ENCODE data around the gene PPP2R5B.

The PPP2R5B gene

DNA sequence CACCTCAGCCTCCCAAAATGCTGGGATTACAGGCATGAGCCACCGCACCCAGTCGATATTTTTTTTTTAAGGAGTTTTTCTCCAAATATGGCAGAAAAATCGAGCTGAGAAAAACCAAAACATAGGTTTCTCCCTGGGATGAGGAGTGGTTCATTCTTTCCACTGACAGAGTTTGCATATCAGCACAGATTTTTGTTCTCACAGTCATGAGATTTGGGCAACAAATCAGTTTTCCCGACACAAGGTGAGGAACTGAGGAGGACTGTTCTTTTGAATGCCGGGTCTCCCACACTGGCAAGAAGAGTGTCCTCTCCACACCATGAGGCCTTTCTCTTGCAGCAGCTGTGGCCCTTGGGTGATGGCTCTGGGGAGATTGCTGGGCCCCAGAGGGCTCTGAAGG lies 42.2 kb upstream of the PPP2R5B start:
- no peak for DNase-seq
- H3K9me3 ChIP-seq (ENCODE audit: severe bottlenecking): no peaks in the 10 kb centered on the region
- H3K36me3 ChIP-seq: no peaks in the 10 kb centered on the region
- no peaks in the 10 kb centered on the region for H3K27me3 ChIP-seq (ENCODE audit: insufficient read depth, low read depth, severe bottlenecking)
- no peak for TF ChIP-seq CTCF (IDR thresholded peaks at IDR 0.05; ENCODE audit: low read depth, low read length)
- H3K27ac ChIP-seq: no peak overlapping the region
- no peak overlapping the region for H3K4me3 ChIP-seq (ENCODE audit: low read depth, low read length)

- Histone ChIP-seq H3K36me3 (no peaks in the 10 kb centered on the region), H3K27me3 (ENCODE audit: insufficient read depth, low read depth, severe bottlenecking) (no peaks in the 10 kb centered on the region), H3K9me3 (ENCODE audit: severe bottlenecking) (no peaks in the 10 kb centered on the region), H3K27ac (no peak overlapping the region), H3K4me3 (ENCODE audit: low read depth, low read length) (no peak overlapping the region)
- TF ChIP-seq CTCF (IDR thresholded peaks at IDR 0.05; ENCODE audit: low read depth, low read length): no peak
- no peak for DNase-seq
Measured at GRCh38 chr11:64883575-64883974, 40.9 kb upstream of the PPP2R5B start.

DNA sequence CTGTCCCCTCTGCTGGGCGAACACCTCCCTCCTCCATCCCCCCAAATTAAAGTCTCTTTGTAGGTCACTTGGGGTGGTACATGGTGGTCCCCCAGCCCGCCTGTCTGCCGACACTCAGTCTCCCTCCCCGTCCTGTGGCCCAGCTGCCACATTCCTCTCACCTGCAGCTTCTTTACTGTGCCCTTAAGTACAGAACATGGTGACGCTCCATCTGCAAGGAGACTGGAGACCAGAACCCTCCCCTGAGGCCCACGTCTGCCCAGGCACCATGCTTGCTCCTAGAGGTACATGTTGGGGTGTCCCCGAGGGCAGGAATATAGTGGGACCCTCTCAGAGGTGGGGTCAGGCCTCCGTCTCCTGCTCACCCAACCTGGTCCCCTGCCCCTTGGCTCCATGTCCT lies 40.5 kb upstream of the PPP2R5B start:
- no peaks in the 10 kb centered on the region for H3K36me3 ChIP-seq
- no peak for TF ChIP-seq CTCF (IDR thresholded peaks at IDR 0.05; ENCODE audit: low read depth, low read length)
- DNase-seq: no peak
- no peak overlapping the region for H3K27ac ChIP-seq
- no peaks in the 10 kb centered on the region for H3K9me3 ChIP-seq (ENCODE audit: severe bottlenecking)
- no peak overlapping the region for H3K4me3 ChIP-seq (ENCODE audit: low read depth, low read length)
- no peaks in the 10 kb centered on the region for H3K27me3 ChIP-seq (ENCODE audit: insufficient read depth, low read depth, severe bottlenecking)

DNA sequence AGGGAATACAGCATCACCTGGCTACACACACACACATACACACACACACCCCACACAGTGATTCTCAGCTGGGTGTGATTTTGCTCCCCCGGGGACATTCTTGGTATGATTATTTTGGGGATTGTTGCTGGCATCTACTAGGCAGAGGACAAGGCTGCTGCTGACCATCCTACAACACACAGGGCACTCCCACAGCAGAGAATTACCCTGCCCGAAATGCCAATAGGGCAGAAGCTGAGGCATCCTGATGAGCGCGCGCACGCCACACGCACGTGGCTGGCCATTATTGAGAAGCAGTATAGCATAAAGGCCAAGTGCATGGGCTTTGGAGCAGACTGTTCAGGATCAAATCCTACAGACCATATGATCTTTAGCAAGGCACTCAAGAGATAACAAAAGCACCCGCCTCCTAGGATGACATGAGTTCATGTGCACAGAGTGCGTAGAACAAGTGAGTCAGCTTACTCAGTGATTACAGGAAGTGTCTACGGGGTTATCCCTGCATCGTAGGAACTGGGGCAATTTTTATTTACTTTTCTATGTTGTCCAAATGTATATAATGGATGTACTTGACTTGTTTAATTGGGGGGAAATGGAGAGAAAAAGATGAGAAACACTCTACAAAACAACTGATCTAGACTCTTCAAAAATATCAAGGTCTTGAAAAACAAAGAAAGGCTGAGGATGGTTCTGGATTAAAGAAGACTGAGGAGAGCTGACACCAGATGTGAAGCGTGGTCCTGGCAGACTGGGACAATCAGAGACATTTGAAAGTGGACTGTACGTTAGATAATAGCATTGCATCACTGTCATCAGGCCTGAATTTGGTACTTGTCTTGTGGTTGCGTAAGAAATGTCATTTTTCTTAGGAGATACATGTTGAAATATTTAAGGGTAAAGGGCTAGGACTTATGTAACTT lies 38.9 kb upstream of the PPP2R5B start:
- H3K27ac ChIP-seq: no peak overlapping the region
- no peak for DNase-seq

DNA sequence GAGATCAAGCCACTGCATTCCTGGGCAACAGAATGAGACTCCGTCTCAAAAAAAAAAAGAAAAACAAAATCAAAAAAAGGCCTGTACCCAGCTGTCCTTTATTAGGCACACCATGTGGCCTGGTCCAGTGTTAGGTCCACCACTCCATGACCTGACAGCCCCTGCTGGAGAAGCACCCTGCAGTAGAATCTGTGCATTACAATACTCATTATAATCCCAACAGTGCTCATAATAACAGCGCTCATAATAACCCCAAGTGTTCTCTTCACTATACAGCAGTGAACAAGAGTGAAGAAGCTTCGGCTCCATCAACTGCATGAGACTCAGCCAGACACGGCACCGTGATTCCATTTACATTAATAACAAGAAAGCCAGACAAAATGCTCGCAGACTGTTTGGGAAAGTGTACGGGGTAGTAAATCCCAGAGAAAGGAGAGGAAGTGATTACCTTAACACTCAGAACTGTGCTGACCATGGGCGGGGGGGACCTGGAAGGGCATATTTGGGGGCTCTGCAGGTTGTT lies 37.2 kb upstream of the PPP2R5B start:
- Histone ChIP-seq H3K36me3 (no peaks in the 10 kb centered on the region), H3K9me3 (ENCODE audit: severe bottlenecking) (no peaks in the 10 kb centered on the region), H3K4me3 (ENCODE audit: low read depth, low read length) (no peak overlapping the region), H3K27ac (peak overlapping the region; percentile 57), H3K27me3 (ENCODE audit: insufficient read depth, low read depth, severe bottlenecking) (no peaks in the 10 kb centered on the region)
- DNase-seq: no peak
- no peak for TF ChIP-seq CTCF (IDR thresholded peaks at IDR 0.05; ENCODE audit: low read depth, low read length)

More for the DNA sequence above, 38.9 kb upstream of the PPP2R5B start:
- H3K27me3 ChIP-seq (ENCODE audit: insufficient read depth, low read depth, severe bottlenecking): no peaks in the 10 kb centered on the region
- H3K9me3 ChIP-seq (ENCODE audit: severe bottlenecking): no peaks in the 10 kb centered on the region
- TF ChIP-seq CTCF (IDR thresholded peaks at IDR 0.05; ENCODE audit: low read depth, low read length): no peak
- no peak overlapping the region for H3K4me3 ChIP-seq (ENCODE audit: low read depth, low read length)
- no peaks in the 10 kb centered on the region for H3K36me3 ChIP-seq

Data from WERI-Rb-1 (cell line).